RCC 7860 (cell line): ENCODE results near the gene FAM153A.
"Not testable (repeated sequence)": the region's sequence is repeated elsewhere in the genome, so short reads cannot be mapped to it uniquely, and the experiment has no call there.

Source experiments
- DNase-seq: peaks from one replicate; pipeline ENCODE4 v3.0.0-alpha.2; 2015; ENCODE audit warnings: low spot score
- FAIRE-seq: peaks from 2 replicates; lab custom pipeline; 2012; peaks lifted over from hg19 to GRCh38; lab: Jason Lieb, UNC

The FAM153A gene

DNA sequence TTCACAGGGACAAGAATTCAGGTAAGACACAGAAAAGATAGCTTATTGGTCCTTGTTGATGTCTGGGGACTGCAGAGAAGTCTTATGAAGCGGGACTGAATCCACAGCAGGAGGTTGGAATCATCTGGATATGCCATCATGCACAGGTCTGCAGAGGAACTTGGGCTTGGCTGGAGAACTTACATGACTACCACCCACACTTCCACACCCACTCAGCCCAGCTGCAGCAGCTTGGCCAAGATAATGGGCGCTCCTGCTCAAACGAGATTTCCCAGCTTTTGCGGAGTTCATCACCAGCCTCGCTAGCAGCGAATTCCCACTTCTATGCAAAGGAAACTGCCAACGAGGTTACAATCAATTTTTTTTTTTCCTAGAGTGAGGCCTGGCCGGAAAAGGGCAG, 21.7 kb downstream of the FAM153A start:
- not testable (repeated sequence) for DNase-seq

DNA sequence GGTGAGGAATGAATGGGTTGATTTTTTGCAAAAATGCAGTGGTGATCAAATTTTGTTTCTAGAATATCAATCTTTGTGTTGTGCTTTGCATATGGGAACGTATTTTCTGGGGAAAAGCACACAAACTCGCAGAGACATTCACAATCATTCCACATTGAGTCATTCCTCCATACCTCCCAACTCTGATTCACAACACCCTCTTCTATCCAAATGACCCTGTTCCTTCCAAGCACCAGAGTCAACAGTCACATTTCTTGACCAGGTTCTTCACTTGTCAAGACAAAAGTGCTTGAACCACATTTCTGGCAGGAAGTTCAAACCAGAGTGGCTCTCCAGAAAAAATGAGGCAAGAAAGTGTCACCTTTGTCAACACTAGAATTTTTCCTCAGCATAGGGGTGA, 35.3 kb downstream of the FAM153A start:
- DNase-seq, FAIRE-seq: not testable (repeated sequence)

More for the DNA sequence above, 21.7 kb downstream of the FAM153A start:
- FAIRE-seq, result not testable (repeated sequence)

DNA sequence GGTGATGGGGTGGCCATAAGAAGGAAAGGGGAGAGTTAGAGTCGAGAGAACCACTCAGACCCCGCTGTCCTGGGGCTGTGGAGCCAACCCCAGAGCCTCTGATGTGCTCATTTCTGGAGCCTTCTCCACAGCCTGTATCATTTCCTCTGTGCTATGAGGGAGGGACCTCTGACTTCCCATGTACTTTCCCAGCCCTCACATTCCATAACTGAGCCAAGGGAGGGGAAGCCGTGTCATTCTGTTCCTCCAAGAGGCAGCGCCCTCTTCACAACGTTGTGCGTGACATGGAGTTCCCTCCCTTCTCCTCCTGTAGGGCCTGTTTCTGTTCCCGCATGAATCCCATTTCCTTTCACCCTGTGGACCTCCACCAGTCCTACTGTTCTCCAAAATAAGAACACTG, 57.8 kb downstream of the FAM153A start:
- FAIRE-seq, DNase-seq: not testable (repeated sequence)

DNA sequence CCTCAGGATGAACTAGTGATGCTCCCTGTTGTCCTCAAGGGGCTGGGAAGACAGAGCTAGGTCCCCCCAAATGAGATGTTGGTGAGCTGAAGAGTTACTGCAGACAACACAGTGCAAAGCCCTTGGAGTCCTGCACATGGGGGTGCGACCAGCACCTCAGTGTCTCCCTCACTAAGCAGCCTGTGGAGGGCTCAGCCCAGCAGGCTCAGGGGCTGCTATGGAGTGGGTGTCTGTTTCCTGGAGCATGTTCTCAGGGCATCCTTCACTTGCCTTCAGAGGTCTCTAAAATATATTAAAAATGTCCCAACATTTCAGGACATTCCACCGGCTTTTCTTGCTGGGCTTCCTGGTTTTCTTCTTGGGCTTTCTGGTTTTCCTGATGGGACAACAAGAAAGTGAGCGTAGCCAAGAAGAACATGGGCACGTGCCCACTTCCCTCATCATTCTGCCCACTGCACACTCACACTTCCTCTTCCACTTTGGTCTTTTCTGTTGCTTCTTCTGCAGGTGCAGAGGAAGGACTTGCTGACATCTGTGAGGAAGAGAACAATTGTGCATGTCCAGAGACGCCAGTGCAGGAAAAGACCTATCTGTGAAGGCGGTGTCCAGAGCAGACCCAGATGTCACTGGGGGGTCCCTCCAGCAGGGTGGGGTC, 58.7 kb downstream of the FAM153A start:
- DNase-seq, FAIRE-seq: not testable (repeated sequence)

DNA sequence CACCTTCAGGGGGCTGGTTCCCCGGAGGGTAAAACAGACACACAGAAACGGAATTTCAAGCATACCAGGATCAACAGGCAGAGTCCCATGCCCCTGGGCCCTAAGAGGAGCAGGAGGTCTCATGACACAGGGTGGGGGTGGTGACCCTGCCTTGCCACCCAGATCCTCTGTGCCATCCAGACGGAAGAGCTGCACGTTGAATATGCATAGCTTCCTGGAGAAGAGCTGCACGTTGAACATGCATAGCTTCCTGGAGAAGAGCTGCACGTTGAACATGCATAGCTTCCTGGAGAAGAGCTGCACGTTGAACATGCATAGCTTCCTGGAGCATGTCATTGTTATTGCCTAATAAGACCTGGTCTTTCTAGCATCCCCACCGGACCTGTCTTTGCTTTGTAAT, 59.9 kb downstream of the FAM153A start:
- DNase-seq, FAIRE-seq: not testable (repeated sequence)

DNA sequence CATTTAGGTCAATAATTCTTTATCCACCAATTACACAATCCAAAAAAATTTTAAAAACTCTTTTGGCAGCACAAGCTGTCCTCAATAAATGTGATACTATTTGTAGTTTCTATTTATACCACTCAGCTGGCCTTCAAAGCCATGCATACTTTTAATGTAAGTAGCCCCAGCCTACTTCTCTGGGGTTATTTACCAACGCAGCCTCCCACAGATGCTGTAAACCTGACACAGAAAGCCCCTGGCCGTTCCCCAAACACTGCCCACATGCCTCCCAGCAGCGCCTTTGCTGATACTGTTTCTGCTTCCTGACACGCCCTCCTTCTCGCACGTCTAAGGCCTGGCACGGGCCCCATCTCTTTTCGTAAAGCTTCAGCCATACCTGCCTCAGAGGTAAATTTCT, 62.7 kb downstream of the FAM153A start:
- FAIRE-seq, DNase-seq: not testable (repeated sequence)

DNA sequence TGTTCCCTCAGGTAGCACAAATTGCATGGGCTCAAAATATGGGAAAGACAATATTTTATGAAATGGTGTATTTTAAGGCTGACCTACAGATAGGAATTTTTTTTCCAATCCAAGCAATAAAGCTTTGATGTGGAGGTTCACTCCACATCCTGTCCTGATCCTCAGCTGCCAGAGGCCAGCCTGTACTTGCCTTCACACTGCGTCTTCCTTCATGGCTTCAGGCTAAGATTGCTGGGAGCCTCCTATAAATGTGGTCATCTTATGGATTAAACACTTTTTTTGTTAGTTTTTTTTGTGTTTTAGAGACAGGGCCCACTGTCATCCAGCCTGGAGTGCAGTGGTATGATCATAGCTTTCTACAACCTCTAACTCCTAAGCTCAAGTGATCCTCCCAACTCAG, 67.3 kb downstream of the FAM153A start:
- not testable (repeated sequence) for FAIRE-seq, DNase-seq

DNA sequence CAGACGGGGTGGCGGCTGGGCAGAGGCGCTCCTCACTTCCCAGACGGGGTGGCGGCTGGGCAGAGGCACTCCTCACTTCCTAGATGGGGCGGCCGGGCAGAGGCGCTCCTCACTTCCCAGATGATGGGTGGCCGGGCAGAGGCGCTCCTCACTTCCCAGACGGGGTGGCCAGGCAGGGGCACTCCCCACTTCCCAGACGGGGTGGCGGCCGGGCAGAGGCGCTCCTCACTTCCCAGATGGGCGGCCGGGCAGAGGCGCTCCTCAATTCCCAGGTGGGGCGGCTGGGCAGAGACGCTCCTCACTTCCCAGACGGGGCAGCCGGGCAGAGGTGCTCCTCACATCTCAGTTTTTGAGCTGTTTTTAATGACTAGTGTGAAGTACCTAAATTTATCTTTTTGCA, 86.6 kb downstream of the FAM153A start:
- not testable (repeated sequence) for FAIRE-seq

DNA sequence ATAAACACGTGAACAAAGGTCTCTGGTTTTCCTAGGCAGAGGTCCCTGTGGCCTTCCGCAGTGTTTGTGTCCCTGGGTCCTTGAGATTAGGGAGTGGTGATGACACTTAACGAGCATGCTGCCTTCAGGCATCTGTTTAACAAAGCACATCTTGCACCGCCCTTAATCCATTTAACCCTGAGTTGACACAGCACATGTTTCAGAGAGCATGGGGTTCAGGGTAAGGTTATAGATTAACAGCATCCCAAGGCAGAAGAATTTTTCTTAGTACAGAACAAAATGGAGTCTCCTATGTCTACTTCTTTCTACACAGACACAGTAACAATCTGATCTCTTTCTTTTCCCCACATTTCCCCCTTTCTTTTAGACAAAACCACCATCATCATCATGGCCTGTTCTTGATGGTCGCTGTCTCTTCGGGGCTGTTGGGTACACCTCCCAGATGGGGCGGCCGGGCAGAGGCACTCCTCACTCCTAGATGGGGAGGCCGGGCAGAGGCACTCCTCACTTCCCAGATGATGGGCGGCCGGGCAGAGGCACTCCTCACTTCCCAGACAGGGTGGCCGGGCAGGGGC, 87.3 kb downstream of the FAM153A start:
- DNase-seq, FAIRE-seq: not testable (repeated sequence)

More for the DNA sequence above, 86.6 kb downstream of the FAM153A start:
- not testable (repeated sequence) for DNase-seq

DNA sequence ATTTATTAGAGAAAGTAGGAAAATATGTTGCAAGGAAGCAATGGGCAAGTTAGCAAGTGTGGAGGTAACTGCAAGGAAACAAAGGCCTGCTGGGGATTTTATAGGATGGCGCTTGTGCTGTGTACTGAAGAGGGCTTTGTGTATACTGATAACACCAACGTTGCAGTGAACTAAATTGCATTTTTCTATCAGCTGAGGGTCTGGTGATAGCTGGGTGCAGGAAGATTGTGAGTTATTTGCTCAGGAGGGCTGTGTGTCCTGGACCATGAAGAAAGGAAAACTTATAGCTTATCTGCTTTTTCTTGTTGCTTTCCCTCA, 88.2 kb downstream of the FAM153A start:
- not testable (repeated sequence) for FAIRE-seq, DNase-seq

DNA sequence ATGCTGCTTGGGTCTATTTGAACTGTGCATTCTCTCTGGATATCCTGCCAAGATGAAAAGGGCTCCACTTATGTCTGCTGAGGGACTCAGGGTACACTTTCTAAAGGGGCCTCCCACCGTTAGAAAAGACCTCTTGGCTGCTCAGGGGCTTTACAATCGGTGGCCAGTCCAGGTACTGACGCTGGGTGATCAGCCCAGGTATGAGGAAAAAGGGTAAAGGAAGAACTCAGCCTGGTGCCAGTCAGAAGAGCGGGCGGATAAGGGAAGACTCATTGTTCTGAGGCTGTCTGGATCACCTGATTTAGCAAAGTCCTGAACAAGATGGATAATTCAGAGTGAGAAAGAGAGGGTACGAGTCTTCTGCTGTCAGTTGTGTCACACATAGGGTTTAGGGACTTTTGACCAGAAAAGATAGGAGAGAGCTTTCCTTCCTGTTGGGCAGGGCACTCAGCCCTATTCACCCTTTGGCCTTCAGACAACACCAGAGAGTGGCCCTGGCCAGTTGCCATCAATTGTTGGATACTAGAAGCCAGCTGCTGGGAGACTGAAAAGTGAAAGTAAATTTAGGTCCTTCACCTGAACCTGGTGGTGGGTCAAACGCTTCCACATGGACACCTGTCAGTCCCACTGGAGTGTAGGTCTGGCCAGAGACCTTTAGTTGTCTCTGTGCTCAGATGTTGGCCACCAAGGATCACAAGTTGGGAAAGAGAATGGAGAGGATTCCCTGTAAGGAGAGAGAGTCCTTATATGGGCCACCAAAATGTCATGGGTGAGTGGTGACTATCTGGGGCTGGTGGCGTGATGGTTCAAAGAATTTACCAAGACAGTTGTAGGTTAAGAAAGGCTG, 88.8 kb downstream of the FAM153A start:
- not testable (repeated sequence) for FAIRE-seq, DNase-seq

DNA sequence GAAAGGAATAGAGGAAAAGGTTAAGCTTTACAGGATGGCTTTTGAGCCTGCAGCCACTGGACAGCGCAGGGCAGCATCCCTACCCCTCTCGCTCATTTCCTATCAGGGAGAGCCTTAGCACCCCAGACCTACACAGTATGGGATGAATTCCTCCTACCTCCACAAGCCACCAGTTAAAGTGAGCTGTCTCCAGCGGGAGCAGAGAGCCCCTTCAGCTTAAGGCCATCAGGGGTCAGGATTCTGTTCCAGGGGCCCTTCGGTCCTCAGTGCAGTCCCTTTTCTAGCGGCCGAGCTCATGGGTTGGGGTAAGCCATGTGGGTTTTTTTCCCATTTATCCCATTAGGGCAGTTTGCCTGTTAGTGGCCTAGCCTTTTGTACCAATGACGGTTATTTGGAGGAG, 89.7 kb downstream of the FAM153A start:
- not testable (repeated sequence) for DNase-seq, FAIRE-seq

DNA sequence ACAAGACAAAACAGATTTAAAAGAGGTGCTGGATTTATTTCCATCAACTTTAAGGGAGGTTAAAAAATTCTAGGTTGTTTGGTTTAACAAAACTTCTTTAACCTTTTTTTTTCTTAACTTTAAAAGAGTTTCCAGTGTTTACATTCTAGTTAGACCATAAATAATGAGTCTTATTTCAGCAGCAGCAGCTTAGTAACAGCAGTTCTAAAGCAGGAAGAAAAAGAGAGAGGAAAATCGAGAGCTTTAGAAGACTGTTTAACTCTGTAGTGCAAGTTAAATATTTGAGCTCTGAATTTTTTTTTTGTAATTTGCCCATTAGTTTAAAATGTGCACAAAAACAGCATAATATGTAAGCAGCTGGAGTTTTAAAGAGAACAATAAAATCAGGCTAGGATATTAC, 90.2 kb downstream of the FAM153A start:
- not testable (repeated sequence) for DNase-seq, FAIRE-seq

DNA sequence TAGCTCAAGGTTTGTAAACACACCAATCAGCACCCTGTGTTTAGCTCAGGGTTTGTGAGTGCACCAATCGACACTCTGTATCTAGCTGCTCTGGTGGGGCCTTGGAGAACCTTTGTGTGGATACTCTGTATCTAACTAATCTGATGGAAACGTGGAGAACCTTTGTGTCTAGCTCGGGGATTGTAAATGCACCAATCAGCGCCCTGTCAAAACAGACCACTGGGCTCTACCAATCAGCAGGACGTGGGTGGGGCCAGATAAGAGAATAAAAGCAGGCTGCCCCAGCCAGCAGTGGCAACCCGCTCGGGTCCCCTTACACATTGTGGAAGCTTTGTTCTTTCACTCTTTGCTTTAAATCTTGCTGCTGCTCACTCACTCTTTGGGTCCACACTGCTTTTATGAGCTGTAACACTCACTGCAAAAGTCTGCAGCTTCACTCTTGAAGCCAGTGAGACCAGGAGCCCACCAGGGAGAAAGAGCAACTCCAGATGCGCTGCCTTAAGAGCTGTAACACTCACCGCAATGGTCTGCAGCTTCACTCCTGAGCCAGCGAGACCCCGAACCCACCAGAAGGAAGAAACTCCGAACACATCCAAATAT, 93.6 kb downstream of the FAM153A start:
- FAIRE-seq, DNase-seq: not testable (repeated sequence)

DNA sequence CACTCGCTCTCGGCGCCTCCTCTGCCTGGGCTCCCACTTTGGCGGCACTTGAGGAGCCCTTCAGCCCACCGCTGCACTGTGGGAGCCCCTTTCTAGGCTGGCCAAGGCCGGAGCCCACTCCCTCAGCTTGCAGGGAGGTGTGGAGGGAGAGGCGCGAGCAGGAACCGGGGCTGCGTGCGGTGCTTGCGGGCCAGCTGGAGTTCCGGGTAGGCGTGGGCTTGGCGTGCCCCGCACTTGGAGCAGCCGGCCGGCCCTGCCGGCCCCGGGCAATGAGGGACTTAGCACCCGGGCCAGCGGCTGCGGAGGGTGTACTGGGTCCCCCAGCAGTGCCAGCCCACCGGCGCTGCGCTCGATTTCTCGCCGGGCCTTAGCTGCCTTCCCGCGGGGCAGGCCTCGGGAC, 94.6 kb downstream of the FAM153A start:
- FAIRE-seq, DNase-seq: not testable (repeated sequence)

DNA sequence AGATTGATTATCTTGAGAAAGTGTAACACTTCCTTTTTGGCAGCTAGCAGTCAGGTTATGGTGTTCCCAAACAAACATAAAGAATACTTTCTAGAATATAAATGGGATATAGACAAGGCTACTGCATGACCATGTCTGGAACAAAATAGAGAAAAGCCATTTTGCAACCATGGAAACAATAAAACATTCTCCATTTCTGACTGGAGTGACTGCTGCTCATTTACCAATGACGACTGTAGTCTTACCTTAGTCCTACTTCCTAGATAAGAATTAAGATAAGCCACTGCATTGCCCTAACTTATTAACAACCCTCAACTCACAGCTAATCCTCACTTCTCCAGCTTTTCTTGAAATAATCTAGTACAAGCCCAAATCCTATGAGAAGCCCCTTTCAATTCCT, 100.8 kb downstream of the FAM153A start:
- FAIRE-seq, DNase-seq: not testable (repeated sequence)
